WERI-Rb-1 (cell line): ENCODE measurements around the gene C18orf32.
A peak's percentile ranks its signal among the peaks of the same experiment; 100 is the strongest.
"Not testable (repeated sequence)": the region's sequence is repeated elsewhere in the genome, so short reads cannot be mapped to it uniquely, and the experiment has no call there.

Source experiments
- DNase-seq: peaks from one replicate; pipeline ENCODE4 v3.0.0-alpha.2; 2020
- H3K27ac ChIP-seq: fragments of 250-450 bp; sonication (Bioruptor Pico); 2 replicates; pipeline ENCODE4 v1.5.1; 2020; ENCODE audit warnings: mild to moderate bottlenecking, moderate library complexity
- H3K27me3 ChIP-seq: fragments of 250-450 bp; sonication (Bioruptor Pico); 2 replicates; pipeline ENCODE4 v1.5.1; 2021; ENCODE audit warnings: mild to moderate bottlenecking, low read depth, moderate library complexity; ENCODE audit not compliant: insufficient read depth, severe bottlenecking
- H3K36me3 ChIP-seq: fragments of 250-450 bp; sonication (Bioruptor Pico); 2 replicates; pipeline ENCODE4 v1.5.1; 2020; ENCODE audit warnings: mild to moderate bottlenecking, moderate library complexity
- H3K4me3 ChIP-seq: 2 replicates; pipeline ENCODE4 v1.5.1; 2011; ENCODE audit warnings: low read depth, mild to moderate bottlenecking, control low read depth, low read length
- H3K9me3 ChIP-seq: fragments of 250-450 bp; sonication (Bioruptor Pico); 2 replicates; pipeline ENCODE4 v1.5.1; 2021; ENCODE audit warnings: mild to moderate bottlenecking, moderate library complexity; ENCODE audit not compliant: severe bottlenecking
- CTCF ChIP-seq: IDR thresholded peaks from 2 replicates; pipeline ENCODE4 v1.5.1; 2011; ENCODE audit warnings: low read depth, mild to moderate bottlenecking, control low read depth, inconsistent platforms, low read length

The C18orf32 gene

GRCh38 chr18:49510393-49511115 lies 23.5 kb upstream of the C18orf32 start:
- Histone ChIP-seq H3K9me3 (no peaks in the 10 kb centered on the region), H3K4me3 (no peak overlapping the region), H3K27me3 (no peaks in the 10 kb centered on the region), H3K27ac (no peak overlapping the region), H3K36me3 (no peaks in the 10 kb centered on the region)
- DNase-seq, result peak; percentile 68
- peak; percentile 90 for TF ChIP-seq CTCF

- not testable (repeated sequence) for H3K4me3 ChIP-seq, H3K9me3 ChIP-seq, H3K27ac ChIP-seq, DNase-seq, H3K36me3 ChIP-seq, H3K27me3 ChIP-seq
Observed at GRCh38 chr18:49506438-49506837, 19.4 kb upstream of the C18orf32 start.

GRCh38 chr18:49503931-49504330 lies 16.9 kb upstream of the C18orf32 start:
- no peak overlapping the region for H3K27ac ChIP-seq

DNA sequence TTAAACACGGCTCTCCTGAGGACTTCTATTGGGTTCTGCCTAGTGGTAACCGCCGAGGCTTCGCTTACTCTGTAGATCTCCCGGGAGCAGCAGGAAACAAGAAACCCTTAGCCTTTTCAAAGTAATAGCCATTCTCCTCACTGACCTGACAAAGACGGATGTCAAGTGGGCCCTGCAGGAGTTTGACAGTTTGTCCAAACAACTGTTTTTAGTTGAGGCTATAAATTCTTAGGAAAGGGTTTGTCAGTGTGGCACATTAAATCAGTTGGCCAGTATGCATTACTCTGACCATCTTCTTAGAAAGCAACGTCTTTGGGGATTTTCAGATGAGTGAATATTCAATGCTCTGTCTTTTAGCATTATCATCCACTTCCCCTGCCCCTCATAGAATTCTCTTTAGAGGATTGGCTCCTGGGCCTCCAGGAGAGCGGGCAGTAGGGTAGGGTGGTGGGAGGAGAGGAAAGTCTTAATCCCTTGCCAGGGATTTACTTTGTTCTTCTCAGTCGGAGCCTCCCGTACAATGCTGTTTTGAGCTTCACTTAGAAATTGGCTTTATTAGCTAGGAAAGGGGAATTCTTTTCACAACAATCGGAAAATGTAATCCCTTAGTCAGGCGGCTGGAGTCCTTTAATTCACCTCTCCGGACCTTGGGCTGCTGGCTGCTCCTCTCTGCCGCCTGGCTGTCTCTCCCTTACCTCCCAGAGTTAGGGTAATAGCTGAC lies 13.3 kb upstream of the C18orf32 start:
- Histone ChIP-seq H3K36me3 (no peaks in the 10 kb centered on the region), H3K4me3 (peak overlapping the region; percentile 32), H3K27ac (peak overlapping the region; percentile 88), H3K27me3 (no peaks in the 10 kb centered on the region), H3K9me3 (no peaks in the 10 kb centered on the region)
- peak; percentile 85 for DNase-seq
- TF ChIP-seq CTCF, result no peak

More at GRCh38 chr18:49503931-49504330, 16.9 kb upstream of the C18orf32 start:
- DNase-seq, result no peak
- no peaks in the 10 kb centered on the region for H3K27me3 ChIP-seq
- H3K36me3 ChIP-seq, result no peaks in the 10 kb centered on the region
- no peaks in the 10 kb centered on the region for H3K9me3 ChIP-seq
- no peak for TF ChIP-seq CTCF
- H3K4me3 ChIP-seq, result no peak overlapping the region

DNA sequence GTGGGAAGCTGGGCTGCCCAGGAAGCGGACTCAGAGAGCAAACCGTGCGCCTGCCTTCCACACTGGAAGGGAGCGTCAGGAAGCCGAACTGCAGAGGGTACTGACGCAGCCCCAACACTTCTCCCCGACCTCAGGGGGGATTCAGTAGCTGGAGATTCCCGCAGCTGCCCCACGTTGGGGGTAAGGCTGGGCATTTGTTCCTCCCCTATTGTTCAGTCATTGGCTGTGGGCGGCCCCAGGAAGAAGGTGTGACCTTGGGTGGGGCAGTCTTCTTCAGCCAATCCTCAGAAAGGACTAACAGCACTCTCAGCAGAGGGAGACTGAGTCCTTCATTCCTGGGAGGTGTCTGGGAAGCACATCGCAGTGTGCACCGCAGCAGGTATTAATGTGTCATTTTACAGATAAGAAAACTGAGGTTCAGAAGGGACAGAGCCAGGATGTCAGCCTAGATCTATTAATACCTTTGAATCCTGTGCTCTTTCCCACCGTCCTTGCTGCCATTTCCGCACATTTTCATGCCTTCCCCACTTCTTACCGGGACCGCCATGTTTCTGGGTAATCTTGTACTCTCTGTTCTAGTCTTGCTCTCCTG lies 12.1 kb upstream of the C18orf32 start:
- DNase-seq, result no peak
- Histone ChIP-seq H3K4me3 (no peak overlapping the region), H3K27me3 (no peaks in the 10 kb centered on the region), H3K27ac (no peak overlapping the region), H3K36me3 (no peaks in the 10 kb centered on the region), H3K9me3 (no peaks in the 10 kb centered on the region)
- no peak for TF ChIP-seq CTCF

- no peak for TF ChIP-seq CTCF
- Histone ChIP-seq H3K27me3 (no peaks in the 10 kb centered on the region), H3K9me3 (no peaks in the 10 kb centered on the region), H3K4me3 (no peak overlapping the region), H3K36me3 (peaks cover 17% of the 10 kb centered on the region), H3K27ac (no peak overlapping the region)
- no peak for DNase-seq
Observed at GRCh38 chr18:49495480-49495879, 8.4 kb upstream of the C18orf32 start.
